Endothelial cell of umbilical vein (primary cell): Measurements from ENCODE around the gene FRY. TPM values are rescaled to one million over a fixed set of nuclear protein-coding genes. Genes with fewer than 3 reads are reported as not detected.

Source experiments
- BruUV-seq: library from RNA; stranded (reverse); fragments of 400-500 nt; replicated peaks from 2 replicates; lab custom pipeline; 2021; lab: Mats Ljungman, UMichigan
- CTCF ChIA-PET: fragments of 300-600, 350-600 bp; sonication (Branson Sonifier 250); formaldehyde crosslinking; loops from one replicate; lab custom pipeline; 2021; ENCODE audit warnings: antibody characterized with exemption, inconsistent platforms; lab: Charles Lee
- POLR2A ChIA-PET: fragments of 300-600, 350-600 bp; sonication (Branson Sonifier 250); formaldehyde crosslinking; loops from one replicate; lab custom pipeline; 2021; ENCODE audit warnings: antibody characterized with exemption, inconsistent platforms; lab: Charles Lee
- DNase-seq: peaks from one replicate; pipeline ENCODE4 v3.0.0-alpha.2; 2011; ENCODE audit warnings: low read depth, low spot score
- FAIRE-seq: peaks from 2 replicates; lab custom pipeline; 2011; peaks lifted over from hg19 to GRCh38; lab: Jason Lieb, UNC
- H2AFZ ChIP-seq: 2 replicates; pipeline ENCODE4 v1.6.0; 2012; ENCODE audit warnings: low read depth, low read length, control low read depth, inconsistent platforms
- H3K27ac ChIP-seq: 2 replicates; pipeline ENCODE4 v1.5.1; 2011; ENCODE audit warnings: low read depth, mild to moderate bottlenecking, control low read depth, low read length, moderate library complexity; ENCODE audit not compliant: insufficient read depth
- H3K27me3 ChIP-seq, 2 experiments: 2 replicates each; pipeline versions ENCODE4 v1.6.0 to v1.6.1; 2011; ENCODE audit warnings: low read length in 2 of 2, mixed read lengths in 1 of 2; ENCODE audit not compliant: control insufficient read depth in 2 of 2, insufficient read depth in 2 of 2
- H3K36me3 ChIP-seq, 2 experiments: 2 replicates in 1 of 2; 3 replicates in 1 of 2; pipeline ENCODE4 v1.5.1; 2011; ENCODE audit warnings: low read length in 2 of 2, mild to moderate bottlenecking in 1 of 2, moderate library complexity in 1 of 2; ENCODE audit not compliant: control insufficient read depth in 2 of 2, insufficient read depth in 2 of 2; ENCODE audit errors: extremely low read depth in 1 of 2
- H3K4me1 ChIP-seq: 3 replicates; pipeline ENCODE4 v1.5.1; 2011; ENCODE audit warnings: mild to moderate bottlenecking, low read length; ENCODE audit not compliant: control insufficient read depth, insufficient read depth; ENCODE audit errors: extremely low read depth
- H3K4me2 ChIP-seq: 2 replicates; pipeline ENCODE4 v1.6.1; 2011; ENCODE audit warnings: low read length, control low read depth, mixed read lengths; ENCODE audit not compliant: insufficient read depth
- H3K4me3 ChIP-seq, 3 experiments: fragments of 200-600 bp in 1 of 3; sonication (generic), shearing (Covaris generic) in 1 of 3; replicated peaks in 1 of 3; 2 replicates each; pipeline ENCODE4 v1.5.1; 2011 to 2016; ENCODE audit warnings: control low read depth in 3 of 3, low read length in 3 of 3, mild to moderate bottlenecking in 2 of 3, inconsistent platforms in 1 of 3, low read depth in 1 of 3, moderate library complexity in 1 of 3; ENCODE audit not compliant: insufficient read depth in 1 of 3
- H3K79me2 ChIP-seq: 2 replicates; pipeline ENCODE4 v1.6.0; 2012; ENCODE audit warnings: low read length, inconsistent platforms; ENCODE audit not compliant: control insufficient read depth, insufficient read depth
- H3K9ac ChIP-seq: replicated peaks from 2 replicates; pipeline ENCODE3; 2011; ENCODE audit warnings: low read length, control low read depth; ENCODE audit not compliant: insufficient read depth; ENCODE audit errors: extremely low read depth
- H3K9me1 ChIP-seq: replicated peaks from 3 replicates; pipeline ENCODE4 v1.6.0; 2011; ENCODE audit warnings: mild to moderate bottlenecking, low read length; ENCODE audit not compliant: control insufficient read depth, insufficient read depth; ENCODE audit errors: extremely low read depth
- H3K9me3 ChIP-seq: replicated peaks from 2 replicates; pipeline ENCODE4 v1.5.1; 2012; ENCODE audit warnings: low read length, inconsistent platforms; ENCODE audit not compliant: control insufficient read depth, insufficient read depth
- H4K20me1 ChIP-seq: replicated peaks from 2 replicates; pipeline ENCODE3; 2011; ENCODE audit warnings: mild to moderate bottlenecking, low read length; ENCODE audit not compliant: control insufficient read depth, insufficient read depth; ENCODE audit errors: extremely low read depth
- CTCF ChIP-seq, 2 donors: IDR thresholded peaks; 1 replicate in 1 of 2; 2 replicates in 1 of 2; pipeline ENCODE4 v1.5.1; 2011; ENCODE audit warnings: low read length in 2 of 2, mild to moderate bottlenecking in 2 of 2, moderate library complexity in 2 of 2, control low read depth in 1 of 2, inconsistent platforms in 1 of 2, low read depth in 1 of 2; ENCODE audit not compliant: insufficient read depth in 1 of 2; ENCODE audit errors: extremely low read depth in 1 of 2
- EZH2 ChIP-seq: IDR thresholded peaks from 2 replicates; pipeline ENCODE4 v1.6.1; 2012; ENCODE audit warnings: borderline replicate concordance, low read depth, mild to moderate bottlenecking, moderate library complexity, low read length, inconsistent platforms; ENCODE audit not compliant: severe bottlenecking
- FOS ChIP-seq: IDR thresholded peaks from 2 replicates; pipeline ENCODE4 v1.6.1; 2011; ENCODE audit warnings: mild to moderate bottlenecking, low read length, moderate library complexity, borderline replicate concordance; ENCODE audit not compliant: insufficient read depth
- GATA2 ChIP-seq: IDR thresholded peaks from 2 replicates; pipeline ENCODE4 v1.7.0; 2011; ENCODE audit warnings: low read depth, mild to moderate bottlenecking, moderate library complexity, mixed read lengths, low read length; ENCODE audit not compliant: insufficient read length, insufficient read depth
- JUN ChIP-seq: IDR thresholded peaks from 2 replicates; pipeline ENCODE4 v1.6.1; 2011; ENCODE audit warnings: borderline replicate concordance, low read depth; ENCODE audit not compliant: insufficient read length, insufficient read depth
- MAX ChIP-seq: IDR thresholded peaks from 2 replicates; pipeline ENCODE4 v1.6.1; 2011; ENCODE audit not compliant: insufficient read depth, insufficient read length
- MYC ChIP-seq: IDR thresholded peaks from one replicate; pipeline ENCODE4 v1.6.1; 2011; ENCODE audit warnings: mild to moderate bottlenecking, low read depth, low read length
- POLR2A ChIP-seq: IDR thresholded peaks from 2 replicates; pipeline ENCODE4 v1.6.1; 2012; ENCODE audit warnings: low read depth, mild to moderate bottlenecking, control low read depth, low read length
- POLR2AphosphoS5 ChIP-seq: IDR thresholded peaks from 2 replicates; pipeline ENCODE4 v1.6.1; 2012; ENCODE audit warnings: low read depth, mild to moderate bottlenecking, control low read depth, low read length, moderate library complexity; ENCODE audit not compliant: insufficient read depth
- dilution Hi-C: fragments of 300-500 bp; cut with MboI; formaldehyde crosslinking; loops from one replicate; pipeline ENCODE4 v1.15.0; 2019; ENCODE audit warnings: low sequenced_read_pairs; ENCODE audit not compliant: extremely low pct_ligation_motif_present
- intact Hi-C: fragments of 100-400 bp; cut with micrococcal nuclease; formaldehyde crosslinking; loops from one replicate; pipeline ENCODE4 v1.10.0; 2022
- polyA plus RNA-seq, 4 experiments: library from polyadenylated mRNA; depleted of rRNA in 3 of 4; stranded (reverse) in 3 of 4; unstranded in 1 of 4; fragments of >200 nt; gene quantifications; 2 replicates each; pipeline versions ENCODE4 v1.2.1 to v1.2.3, GENCODE V29; 2011 to 2012; ENCODE audit warnings: missing spikeins in 1 of 4
- total RNA-seq: library from RNA; stranded (reverse); gene quantifications from 2 replicates; pipeline ENCODE4 v1.2.3, GENCODE V29; 2021

The FRY gene
- total and polyA plus RNA-seq, 2 donors (not counting 3 experiments of a cell fraction or from before 2014, with no cell fraction given): 57.3 to 75.8 TPM

GRCh38 chr13:32206097-32206740, 174.6 kb downstream of the FRY start:
- no peak for TF ChIP-seq GATA2
- FAIRE-seq (no peak), DNase-seq (no peak)
- Histone ChIP-seq H3K4me2 (no peak overlapping the region), H3K4me1 (no peaks in the 10 kb centered on the region), H3K9me3 (no peaks in the 10 kb centered on the region), H3K27ac (no peak overlapping the region), H3K4me3 (no peak overlapping the region), H4K20me1 (no peaks in the 10 kb centered on the region), H3K79me2 (no peaks in the 10 kb centered on the region), H2AFZ (no peak overlapping the region), H3K36me3 (peaks cover 0 to 5% of the 10 kb centered on the region in 2 experiments), H3K9me1 (no peaks in the 10 kb centered on the region), H3K9ac (no peak overlapping the region), H3K27me3 (peaks cover 0 to 1% of the 10 kb centered on the region in 2 experiments)
- ChIA-PET POLR2A (no interaction called here), CTCF (interaction anchor here (1.2 kb wide), 1 partner anchor 11 kb away, joined by 4 read pairs; no protein-coding TSS in a partner anchor)
- no TSS peak for BruUV-seq
- intact Hi-C loops: no loop called here
- dilution Hi-C loops: no loop called here

GRCh38 chr13:32208860-32209259, 177.3 kb downstream of the FRY start:
- dilution Hi-C loops (no loop called here), intact Hi-C loops (no loop called here)
- TF ChIP-seq POLR2AphosphoS5 (no peak), POLR2A (no peak), CTCF (IDR thresholded peaks at IDR 0.05; ENCODE audit: extremely low read depth in 1 of 2, insufficient read depth in 1 of 2, low read depth in 1 of 2, low read length in 2 of 2) (no peak), EZH2 (no peak), MYC (no peak), MAX (no peak), JUN (no peak), GATA2 (no peak), FOS (no peak)
- DNase-seq: no peak
- H3K4me3 ChIP-seq: no peak overlapping the region
- no peak overlapping the region for H3K27ac ChIP-seq
- ChIA-PET POLR2A (no interaction called here), CTCF (no interaction called here)
- no peaks in the 10 kb centered on the region for H4K20me1 ChIP-seq
- H3K79me2 ChIP-seq: no peaks in the 10 kb centered on the region
- H3K9me3 ChIP-seq: no peaks in the 10 kb centered on the region
- no peak overlapping the region for H3K4me2 ChIP-seq
- peaks cover 0 to 1% of the 10 kb centered on the region in 2 experiments for H3K27me3 ChIP-seq
- H3K9me1 ChIP-seq: no peaks in the 10 kb centered on the region
- H3K4me1 ChIP-seq: no peaks in the 10 kb centered on the region
- no peak overlapping the region for H3K9ac ChIP-seq
- H3K36me3 ChIP-seq: peaks cover 0 to 6% of the 10 kb centered on the region in 2 experiments
- H2AFZ ChIP-seq: no peak overlapping the region
- no TSS peak for BruUV-seq
- FAIRE-seq: no peak
